ENCODE data around the gene ZBTB7A. TPM values are rescaled to one million over a fixed set of nuclear protein-coding genes. Genes with fewer than 3 reads are reported as not detected.

The ZBTB7A gene
- total RNA-seq, 1 experiment from 2014 or later: 49.5 TPM

DNA sequence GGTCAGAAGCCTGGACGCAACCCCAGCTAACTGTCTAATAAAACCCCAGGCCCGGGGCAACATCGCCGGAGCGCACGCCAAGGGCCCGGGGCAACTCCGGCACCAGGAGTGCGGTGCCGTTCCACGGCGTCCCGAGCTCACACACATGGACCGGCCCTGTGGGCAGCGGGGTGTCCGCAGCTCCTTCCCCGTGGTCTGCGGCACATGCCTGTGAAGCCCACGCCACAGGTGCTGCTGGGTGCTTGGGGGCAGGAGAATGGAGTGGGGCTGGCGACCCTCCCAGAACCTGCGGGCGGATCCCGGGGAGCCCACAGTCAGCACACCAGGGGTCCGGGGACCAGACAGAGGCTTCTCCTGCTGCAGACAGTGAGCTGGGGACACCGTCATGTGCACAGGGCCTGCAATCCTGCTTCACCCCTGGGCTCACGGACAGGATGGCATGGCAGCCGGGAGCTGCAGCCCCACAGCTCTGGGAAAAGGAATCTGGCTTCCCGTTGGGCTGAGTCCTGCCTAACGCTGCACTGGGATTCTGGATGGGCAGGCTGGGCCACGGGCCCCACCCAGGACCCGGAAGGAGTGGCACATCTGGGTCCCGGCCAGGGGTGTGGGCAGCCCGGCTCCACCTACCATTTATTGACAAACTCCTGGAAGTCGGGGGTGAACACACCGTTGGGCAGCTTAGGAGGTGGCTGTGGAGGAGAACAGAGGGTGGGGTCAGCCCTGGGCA is 28.2 kb upstream of the ZBTB7A start (continued):
- TF ChIP-seq, protein P1, sequence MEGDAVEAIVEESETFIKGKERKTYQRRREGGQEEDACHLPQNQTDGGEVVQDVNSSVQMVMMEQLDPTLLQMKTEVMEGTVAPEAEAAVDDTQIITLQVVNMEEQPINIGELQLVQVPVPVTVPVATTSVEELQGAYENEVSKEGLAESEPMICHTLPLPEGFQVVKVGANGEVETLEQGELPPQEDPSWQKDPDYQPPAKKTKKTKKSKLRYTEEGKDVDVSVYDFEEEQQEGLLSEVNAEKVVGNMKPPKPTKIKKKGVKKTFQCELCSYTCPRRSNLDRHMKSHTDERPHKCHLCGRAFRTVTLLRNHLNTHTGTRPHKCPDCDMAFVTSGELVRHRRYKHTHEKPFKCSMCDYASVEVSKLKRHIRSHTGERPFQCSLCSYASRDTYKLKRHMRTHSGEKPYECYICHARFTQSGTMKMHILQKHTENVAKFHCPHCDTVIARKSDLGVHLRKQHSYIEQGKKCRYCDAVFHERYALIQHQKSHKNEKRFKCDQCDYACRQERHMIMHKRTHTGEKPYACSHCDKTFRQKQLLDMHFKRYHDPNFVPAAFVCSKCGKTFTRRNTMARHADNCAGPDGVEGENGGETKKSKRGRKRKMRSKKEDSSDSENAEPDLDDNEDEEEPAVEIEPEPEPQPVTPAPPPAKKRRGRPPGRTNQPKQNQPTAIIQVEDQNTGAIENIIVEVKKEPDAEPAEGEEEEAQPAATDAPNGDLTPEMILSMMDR (IDR thresholded peaks at IDR 0.05 in 2 of 3, conservative IDR thresholded peaks at IDR 0.05 in 1 of 3; ENCODE audit: borderline replicate concordance in 1 of 3, insufficient read depth in 1 of 3, low read depth in 2 of 3, low read length in 2 of 3): no peak
- TF ChIP-seq CEBPB (IDR thresholded peaks at IDR 0.05; ENCODE audit: low read depth): no peak
- no peak for TF ChIP-seq ATF3 (IDR thresholded peaks at IDR 0.05)
- no peak for TF ChIP-seq ELF1 (IDR thresholded peaks at IDR 0.05; ENCODE audit: borderline replicate concordance, low read depth)
- TF ChIP-seq ZFX (IDR thresholded peaks at IDR 0.05): no peak
- TF ChIP-seq, protein P2, sequence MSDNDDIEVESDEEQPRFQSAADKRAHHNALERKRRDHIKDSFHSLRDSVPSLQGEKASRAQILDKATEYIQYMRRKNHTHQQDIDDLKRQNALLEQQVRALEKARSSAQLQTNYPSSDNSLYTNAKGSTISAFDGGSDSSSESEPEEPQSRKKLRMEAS (IDR thresholded peaks at IDR 0.05): no peak
- TF ChIP-seq SIN3A (IDR thresholded peaks at IDR 0.05; ENCODE audit: low read depth): no peak
- no peak for TF ChIP-seq EGR1 (IDR thresholded peaks at IDR 0.05; ENCODE audit: low read depth)

- H3K4me3 ChIP-seq (replicated peaks in 1 of 2; ENCODE audit: low read depth in 1 of 2, low read length in 2 of 2): no peak overlapping the region
- BruUV-seq (replicated peaks): no TSS peak
- ATAC-seq (no peak), DNase-seq (ENCODE audit: low read depth, low spot score) (no peak)
- no peak overlapping the region for H3K9ac ChIP-seq (ENCODE audit: low read length)
- H3K9me2 ChIP-seq (ENCODE audit: insufficient read depth): no peaks in the 10 kb centered on the region
- H3K4me2 ChIP-seq (ENCODE audit: low read length): no peak overlapping the region
- ChIA-PET POLR2A (no interaction called here), CTCF (no interaction called here), RAD21 (ENCODE audit: low non-redundant PET in 1 of 2, low total read pairs in 2 of 2, uncharacterized antibody in 2 of 2, unreplicated experiment in 2 of 2) (no interaction called here)
- no peaks in the 10 kb centered on the region for H3K27me3 ChIP-seq (ENCODE audit: insufficient read depth, low read length)
- TF ChIP-seq CBX3 (IDR thresholded peaks at IDR 0.05; ENCODE audit: low read depth) (no peak), SRF (IDR thresholded peaks at IDR 0.05; ENCODE audit: low read depth) (no peak), EZH2 (IDR thresholded peaks at IDR 0.05) (no peak), POLR2A (IDR thresholded peaks at IDR 0.05; ENCODE audit: borderline replicate concordance, extremely low read depth, insufficient read depth, insufficient read length) (no peak), JUND (IDR thresholded peaks at IDR 0.05) (no peak), ATF3 (IDR thresholded peaks at IDR 0.05) (no peak), CEBPB (IDR thresholded peaks at IDR 0.05; ENCODE audit: low read depth) (no peak)
- TF ChIP-seq, protein P2 (IDR thresholded peaks at IDR 0.05): no peak
- TF ChIP-seq, protein P1 (IDR thresholded peaks at IDR 0.05 in 2 of 3, conservative IDR thresholded peaks at IDR 0.05 in 1 of 3; ENCODE audit: borderline replicate concordance in 1 of 3, insufficient read depth in 1 of 3, low read depth in 2 of 3, low read length in 2 of 3): no peak
- no peaks in the 10 kb centered on the region for H3K4me1 ChIP-seq (ENCODE audit: control insufficient read depth in 1 of 2, insufficient read depth in 2 of 2, low read length in 2 of 2)
- no peak overlapping the region for H2AFZ ChIP-seq (ENCODE audit: low read depth, low read length, poor library complexity, severe bottlenecking)
- no peaks in the 10 kb centered on the region for H3K79me2 ChIP-seq (ENCODE audit: insufficient read depth, low read length)
- intact Hi-C loops (cut with micrococcal nuclease): no loop called here
- no peak overlapping the region for H3K27ac ChIP-seq (ENCODE audit: low read depth, low read length)
- H3K36me3 ChIP-seq (ENCODE audit: control insufficient read depth in 1 of 2, insufficient read depth in 2 of 2, low read length in 2 of 2): peaks cover 6 to 12% of the 10 kb centered on the region in 2 experiments; a peak in 2 of 4 replicates
- no peaks in the 10 kb centered on the region for H4K20me1 ChIP-seq (ENCODE audit: insufficient read depth)
- no peaks in the 10 kb centered on the region for H3K9me3 ChIP-seq (ENCODE audit: control insufficient read depth in 1 of 2, insufficient read depth in 1 of 2, low read depth in 1 of 2, low read length in 2 of 2)
Observed at GRCh38 chr19:4094291-4094690, 27.6 kb upstream of the ZBTB7A start.
